Measurements from ENCODE around the gene C20orf96. TPM values are rescaled to one million over a fixed set of nuclear protein-coding genes. Genes with fewer than 3 reads are reported as not detected.
A peak's percentile ranks its signal among the peaks of the same experiment; 100 is the strongest.
"Not testable (repeated sequence)": the region's sequence is repeated elsewhere in the genome, so short reads cannot be mapped to it uniquely, and the experiment has no call there.

C20orf96 gene
- total and polyA plus RNA-seq, 12 donors, result 3.1 to 5.5 (median 4.4) TPM

GRCh38 chr20:258269-258858 is 32.2 kb downstream of the C20orf96 start:
- no peaks in the 10 kb centered on the region for H3K9me3 ChIP-seq
- intact Hi-C loops (cut with DNase I), result no loop called here
- H3K36me3 ChIP-seq, result no peaks in the 10 kb centered on the region
- DNase-seq (no peak), ATAC-seq (no peak)
- 65 to 69% methylated on average over 4 of the region's 4 CpGs for WGBS, 2 donors
- no peak for TF ChIP-seq CTCF (IDR thresholded peaks at IDR 0.05)
- H3K4me3 ChIP-seq, result no peak overlapping the region
- peaks cover 0 to 6% (median 3%) of the 10 kb centered on the region in 7 donors for H3K27me3 ChIP-seq
- no peaks in the 10 kb centered on the region for H3K4me1 ChIP-seq
- no peak overlapping the region for H3K27ac ChIP-seq

- 62% methylated on average over 7 of the region's 7 CpGs for WGBS, 2 donors
- H3K9me3 ChIP-seq, result no peaks in the 10 kb centered on the region
- DNase-seq (no peak), ATAC-seq (peak in 2 of 8 donors; percentile 19 to 63)
- H3K27me3 ChIP-seq, result peaks cover 0 to 8% (median 5%) of the 10 kb centered on the region in 7 donors
- no peak within 1 kb of the TSS for H3K27ac ChIP-seq
- no peaks in the 10 kb centered on the region for H3K4me1 ChIP-seq
- no peak within 1 kb of the TSS for H3K4me3 ChIP-seq
- H3K36me3 ChIP-seq, result no peaks in the 10 kb centered on the region
- intact Hi-C loops (cut with DNase I), result no loop called here
- TF ChIP-seq CTCF (IDR thresholded peaks at IDR 0.05), result no peak
Measured at GRCh38 chr20:257419-257818, 33.1 kb downstream of the C20orf96 start, which contains the start of gene DEFB132. Gene DEFB132, plus strand, starts transcription at chr20:257724. Its CDS starts 55 bp downstream, at chr20:257779.

DNA sequence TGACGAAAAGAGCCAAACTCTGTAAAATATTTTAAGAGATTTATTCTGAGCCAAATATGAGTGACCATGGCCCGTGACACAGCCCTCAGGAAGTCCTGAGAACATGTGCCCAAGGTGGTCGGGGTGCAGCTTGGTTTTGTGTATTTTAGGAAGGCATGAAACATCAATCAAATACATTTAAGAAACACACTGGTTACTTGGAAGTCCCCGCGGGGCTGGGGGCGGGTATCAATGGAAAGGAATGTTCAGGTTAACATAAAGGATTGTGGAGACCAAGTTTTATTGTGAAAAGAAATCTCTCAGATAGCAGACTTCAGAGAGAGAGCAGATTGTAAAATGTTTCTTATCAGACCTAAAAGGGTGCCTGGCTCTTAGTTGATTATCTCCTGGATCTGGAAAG is 37.1 kb downstream of the C20orf96 start:
- WGBS, 2 donors, result 52 to 58% methylated on average over 6 of the region's 6 CpGs
- H3K36me3 ChIP-seq; H3K9me3 ChIP-seq; H3K4me3 ChIP-seq; H3K4me1 ChIP-seq; intact Hi-C loops (cut with DNase I); DNase-seq; ATAC-seq; H3K27ac ChIP-seq: not testable (repeated sequence)
- H3K27me3 ChIP-seq, result peaks cover 0 to 26% (median 2%) of the 10 kb centered on the region in 7 donors

- intact Hi-C loops (cut with DNase I), result no loop called here
- WGBS, 2 donors, result 71 to 75% methylated on average over 2 of the region's 2 CpGs
Measured at GRCh38 chr20:252801-253200, 37.7 kb downstream of the C20orf96 start.

More at GRCh38 chr20:252801-253200, 37.7 kb downstream of the C20orf96 start:
- Histone ChIP-seq H3K27me3 (peaks cover 0 to 29% (median 2%) of the 10 kb centered on the region in 7 donors), H3K36me3 (no peaks in the 10 kb centered on the region), H3K9me3 (no peaks in the 10 kb centered on the region), H3K27ac (no peak overlapping the region), H3K4me1 (no peaks in the 10 kb centered on the region), H3K4me3 (no peak overlapping the region)
- DNase-seq, result no peak
- ATAC-seq, result no peak
- TF ChIP-seq CTCF (IDR thresholded peaks at IDR 0.05), result no peak
